ENCODE measurements around the gene EGFR.

EGFR gene

GRCh38 chr7:55172881-55173609, 154.2 kb downstream of the EGFR start:
- DNase-seq (ENCODE audit: low spot score) = no peak

GRCh38 chr7:55173671-55174070, 154.9 kb downstream of the EGFR start:
- no peak for DNase-seq (ENCODE audit: low spot score)

- DNase-seq (ENCODE audit: low spot score) = no peak
Observed at GRCh38 chr7:55174456-55174855, 155.6 kb downstream of the EGFR start.

- no peak for DNase-seq (ENCODE audit: low spot score)
Observed at GRCh38 chr7:55174856-55175255, 156.0 kb downstream of the EGFR start.

GRCh38 chr7:55177068-55177530, 158.3 kb downstream of the EGFR start:
- DNase-seq (ENCODE audit: low spot score) = no peak

- no peak for DNase-seq (ENCODE audit: low spot score)
Observed at GRCh38 chr7:55177589-55178261, 158.9 kb downstream of the EGFR start.

GRCh38 chr7:55178292-55178862, 159.6 kb downstream of the EGFR start:
- no peak for DNase-seq (ENCODE audit: low spot score)

- no peak for DNase-seq (ENCODE audit: low spot score)
Observed at GRCh38 chr7:55178863-55179773, 160.3 kb downstream of the EGFR start.

- DNase-seq (ENCODE audit: low spot score) = no peak
Observed at GRCh38 chr7:55179931-55180682, 161.3 kb downstream of the EGFR start.

GRCh38 chr7:55180963-55181542, 162.2 kb downstream of the EGFR start:
- DNase-seq (ENCODE audit: low spot score) = no peak

GRCh38 chr7:55181762-55182161, 162.9 kb downstream of the EGFR start:
- DNase-seq (ENCODE audit: low spot score) = no peak

- no peak for DNase-seq (ENCODE audit: low spot score)
Observed at GRCh38 chr7:55183897-55184296, 165.1 kb downstream of the EGFR start.

GRCh38 chr7:55185321-55185802, 166.5 kb downstream of the EGFR start:
- no peak for DNase-seq (ENCODE audit: low spot score)

- no peak for DNase-seq (ENCODE audit: low spot score)
Observed at GRCh38 chr7:55185941-55186609, 167.3 kb downstream of the EGFR start.

- no peak for DNase-seq (ENCODE audit: low spot score)
Observed at GRCh38 chr7:55187701-55188491, 169.1 kb downstream of the EGFR start.

GRCh38 chr7:55188590-55189138, 169.8 kb downstream of the EGFR start:
- DNase-seq (ENCODE audit: low spot score) = no peak

- no peak for DNase-seq (ENCODE audit: low spot score)
Observed at GRCh38 chr7:55189146-55189766, 170.4 kb downstream of the EGFR start.

GRCh38 chr7:55189878-55190436, 171.1 kb downstream of the EGFR start:
- no peak for DNase-seq (ENCODE audit: low spot score)
